ENCODE measurements around the gene CLCN5. TPM values are rescaled to one million over a fixed set of nuclear protein-coding genes. Genes with fewer than 3 reads are reported as not detected.

Gene CLCN5
- total RNA-seq, 1 donor from 2014 or later: 36.4 TPM

Small RNA genes within 50 kb of the gene (microRNA-seq; reads per million reads assigned to microRNA genes)
- 394 reads per million, percentile 76 among the genes with 10 or more reads in this experiment for gene MIR188
- 399 reads per million, percentile 76 among the genes with 10 or more reads in this experiment for gene MIR362
- gene MIR500A: 51.8 reads per million, percentile 55 among the genes with 10 or more reads in this experiment
- not detected for gene MIR500B
- 216 reads per million, percentile 69 among the genes with 10 or more reads in this experiment for gene MIR501
- 110 reads per million, percentile 64 among the genes with 10 or more reads in this experiment for gene MIR502
- gene MIR532: 1,460 reads per million, percentile 84 among the genes with 10 or more reads in this experiment
- gene MIR660: 703 reads per million, percentile 80 among the genes with 10 or more reads in this experiment

Other genes starting within 250 kb of the CLCN5 start
- not detected in 2 replicates for gene PAGE1, start 226.6 kb upstream of the CLCN5 start, total RNA-seq (ENCODE audit: low replicate concordance)
- not detected in 2 replicates for gene PAGE4, start 93.3 kb upstream of the CLCN5 start, total RNA-seq (ENCODE audit: low replicate concordance)
- 6.3 and 7.8 TPM in 2 replicates for gene USP27X, start 43.1 kb upstream of the CLCN5 start, total RNA-seq (ENCODE audit: low replicate concordance)